ENCODE results near the gene NRARP.

Gene NRARP

GRCh38 chr9:137275203-137275587, 26.9 kb downstream of the NRARP start:
- H3K27me3 ChIP-seq (ENCODE audit: control insufficient read depth, insufficient read depth, low read length) = no peaks in the 10 kb centered on the region

GRCh38 chr9:137273611-137274320, 28.3 kb downstream of the NRARP start:
- H3K79me2 ChIP-seq = no peaks in the 10 kb centered on the region
- no peaks in the 10 kb centered on the region for H3K9me3 ChIP-seq (ENCODE audit: control insufficient read depth, low read length)
- no peak overlapping the region for H3K27ac ChIP-seq
- no peaks in the 10 kb centered on the region for H3K36me3 ChIP-seq (ENCODE audit: control insufficient read depth, insufficient read depth, low read length)
- no peaks in the 10 kb centered on the region for H3K27me3 ChIP-seq (ENCODE audit: control insufficient read depth, insufficient read depth, low read length)
- H3K4me3 ChIP-seq (ENCODE audit: low read depth, low read length) = no peak overlapping the region
- no peak for TF ChIP-seq CTCF (IDR thresholded peaks at IDR 0.05)
- no peak overlapping the region for H2AFZ ChIP-seq
- no peak overlapping the region for H3K9ac ChIP-seq
- H3K4me1 ChIP-seq = peaks cover 1% of the 10 kb centered on the region
- H3K4me2 ChIP-seq (ENCODE audit: low read length) = no peak overlapping the region

More at GRCh38 chr9:137275203-137275587, 26.9 kb downstream of the NRARP start:
- H3K79me2 ChIP-seq = no peaks in the 10 kb centered on the region
- no peak for TF ChIP-seq CTCF (IDR thresholded peaks at IDR 0.05)
- H3K9ac ChIP-seq = no peak overlapping the region
- no peak overlapping the region for H3K4me3 ChIP-seq (ENCODE audit: low read depth, low read length)
- no peak overlapping the region for H3K4me2 ChIP-seq (ENCODE audit: low read length)
- H2AFZ ChIP-seq = no peak overlapping the region
- no peak overlapping the region for H3K27ac ChIP-seq
- H3K36me3 ChIP-seq (ENCODE audit: control insufficient read depth, insufficient read depth, low read length) = no peaks in the 10 kb centered on the region
- H3K4me1 ChIP-seq = no peaks in the 10 kb centered on the region
- H3K9me3 ChIP-seq (ENCODE audit: control insufficient read depth, low read length) = no peaks in the 10 kb centered on the region

GRCh38 chr9:137273095-137273490, 29.0 kb downstream of the NRARP start:
- Histone ChIP-seq H2AFZ (no peak overlapping the region), H3K4me1 (peaks cover 4% of the 10 kb centered on the region), H3K4me2 (ENCODE audit: low read length) (no peak overlapping the region), H3K27ac (no peak overlapping the region), H3K36me3 (ENCODE audit: control insufficient read depth, insufficient read depth, low read length) (no peaks in the 10 kb centered on the region), H3K9me3 (ENCODE audit: control insufficient read depth, low read length) (no peaks in the 10 kb centered on the region), H3K27me3 (ENCODE audit: control insufficient read depth, insufficient read depth, low read length) (no peaks in the 10 kb centered on the region), H3K9ac (no peak overlapping the region), H3K4me3 (ENCODE audit: low read depth, low read length) (no peak overlapping the region), H3K79me2 (no peaks in the 10 kb centered on the region)
- TF ChIP-seq CTCF (IDR thresholded peaks at IDR 0.05) = no peak

- no peaks in the 10 kb centered on the region for H3K36me3 ChIP-seq (ENCODE audit: control insufficient read depth, insufficient read depth, low read length)
Observed at GRCh38 chr9:137272241-137273094, 29.6 kb downstream of the NRARP start.

More at GRCh38 chr9:137272241-137273094, 29.6 kb downstream of the NRARP start:
- no peak overlapping the region for H3K9ac ChIP-seq
- H3K27me3 ChIP-seq (ENCODE audit: control insufficient read depth, insufficient read depth, low read length) = no peaks in the 10 kb centered on the region
- no peak overlapping the region for H3K4me2 ChIP-seq (ENCODE audit: low read length)
- no peak overlapping the region for H3K4me3 ChIP-seq (ENCODE audit: low read depth, low read length)
- H3K79me2 ChIP-seq = no peaks in the 10 kb centered on the region
- TF ChIP-seq CTCF (IDR thresholded peaks at IDR 0.05) = no peak
- H3K4me1 ChIP-seq = peaks cover 4% of the 10 kb centered on the region
- no peaks in the 10 kb centered on the region for H3K9me3 ChIP-seq (ENCODE audit: control insufficient read depth, low read length)
- no peak overlapping the region for H2AFZ ChIP-seq
- H3K27ac ChIP-seq = no peak overlapping the region

Data from parathyroid adenoma (tissue), 2 donors.